Measurements from ENCODE around the gene SPTB.
A peak's percentile ranks its signal among the peaks of the same experiment; 100 is the strongest.

- no peak for TF ChIP-seq MAX (IDR thresholded peaks at IDR 0.05)
- no peak for TF ChIP-seq EGR1 (IDR thresholded peaks at IDR 0.05)
- no peak for TF ChIP-seq CREB1 (IDR thresholded peaks at IDR 0.05; ENCODE audit: low read depth)
- no peak for TF ChIP-seq RAD21 (IDR thresholded peaks at IDR 0.05; ENCODE audit: low read depth)
- peak; percentile 47; the same call in 1 of the 2 replicates for TF ChIP-seq EP300 (IDR thresholded peaks at IDR 0.05; ENCODE audit: borderline replicate concordance)
- TF ChIP-seq NFIC (IDR thresholded peaks at IDR 0.05): peak; percentile 53; the same call in 1 of the 2 replicates
- no peak for TF ChIP-seq TAF1 (IDR thresholded peaks at IDR 0.05; ENCODE audit: low read depth)
Measured at GRCh38 chr14:64919618-64920017, 39.9 kb upstream of the SPTB start.

All from Ishikawa (cell line).